Measurements from ENCODE around the gene PIAS1. TPM values are rescaled to one million over a fixed set of nuclear protein-coding genes. Genes with fewer than 3 reads are reported as not detected.
"Not testable (repeated sequence)": the region's sequence is repeated elsewhere in the genome, so short reads cannot be mapped to it uniquely, and the experiment has no call there.

PIAS1 gene
- total RNA-seq, 1 donor from 2014 or later = 16.6 TPM

DNA sequence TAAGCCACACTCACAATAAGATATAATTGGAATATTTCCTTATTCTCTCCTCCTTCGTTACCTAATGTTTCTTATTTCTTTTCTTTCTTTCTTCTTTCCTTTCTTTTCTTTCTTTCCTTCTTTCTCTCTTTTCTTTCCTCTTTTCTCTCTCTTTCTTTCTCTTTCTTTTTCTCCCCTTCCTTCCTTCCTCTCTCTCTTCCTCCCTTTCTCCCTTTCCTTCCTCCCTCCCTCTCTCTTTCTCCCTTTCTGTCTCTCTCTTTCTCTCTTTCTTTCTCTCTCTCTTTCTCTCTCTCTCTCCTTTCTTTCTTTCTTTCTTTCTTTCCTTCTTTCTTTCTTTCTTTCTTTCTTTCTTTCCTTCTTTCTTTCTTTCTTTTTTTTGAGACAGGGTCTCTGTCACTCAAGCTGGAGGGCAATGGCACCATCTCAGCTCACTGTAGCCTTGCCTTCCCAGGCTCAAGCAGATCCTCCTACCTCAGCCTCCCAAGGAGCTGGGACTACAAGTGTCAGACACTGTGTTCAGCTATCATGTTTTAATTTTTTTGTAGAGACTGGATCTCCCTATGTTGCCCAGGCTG is 19.3 kb upstream of the PIAS1 start:
- DNase-seq (ENCODE audit: low read depth) = no peak

DNA sequence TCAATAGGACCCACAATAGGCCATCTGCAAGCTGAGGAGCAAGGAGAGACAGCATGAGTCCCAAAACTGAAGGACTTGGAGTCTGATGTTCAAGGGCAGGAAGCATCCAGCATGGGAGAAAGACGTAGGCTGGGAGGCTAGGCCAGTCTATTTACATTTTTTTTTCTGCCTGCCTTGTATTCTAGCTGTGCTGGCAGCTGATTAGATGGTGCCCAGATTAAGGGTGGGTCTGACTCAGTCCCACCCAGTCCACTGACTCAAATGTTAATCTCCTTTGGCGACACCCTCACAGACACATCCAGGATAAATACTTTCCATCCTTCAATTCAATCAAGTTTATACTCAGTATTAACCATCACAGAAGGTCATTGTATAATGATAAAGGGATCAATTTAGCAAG is 15.9 kb upstream of the PIAS1 start:
- no peak for DNase-seq (ENCODE audit: low read depth)

DNA sequence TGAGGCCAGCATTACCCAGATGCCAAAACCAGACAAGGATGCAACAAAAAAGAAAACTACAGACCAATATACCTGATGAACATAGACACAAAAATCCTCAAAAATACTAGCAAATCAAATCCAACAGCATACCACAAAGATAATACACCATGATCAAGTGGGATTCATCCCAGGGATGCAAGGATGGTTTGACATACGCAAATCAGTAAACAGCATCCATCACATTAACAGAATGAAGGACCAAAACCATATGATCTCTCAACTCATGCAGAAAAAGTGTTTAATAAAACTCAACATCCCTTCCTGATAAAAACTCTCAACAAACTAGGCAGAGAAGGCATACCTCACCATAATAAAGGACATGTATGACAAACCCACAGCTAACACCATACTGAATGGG is 14.0 kb upstream of the PIAS1 start:
- no peak for DNase-seq (ENCODE audit: low read depth)

GRCh38 chr15:68042156-68042854 is 11.8 kb upstream of the PIAS1 start:
- no peak for DNase-seq (ENCODE audit: low read depth)

DNA sequence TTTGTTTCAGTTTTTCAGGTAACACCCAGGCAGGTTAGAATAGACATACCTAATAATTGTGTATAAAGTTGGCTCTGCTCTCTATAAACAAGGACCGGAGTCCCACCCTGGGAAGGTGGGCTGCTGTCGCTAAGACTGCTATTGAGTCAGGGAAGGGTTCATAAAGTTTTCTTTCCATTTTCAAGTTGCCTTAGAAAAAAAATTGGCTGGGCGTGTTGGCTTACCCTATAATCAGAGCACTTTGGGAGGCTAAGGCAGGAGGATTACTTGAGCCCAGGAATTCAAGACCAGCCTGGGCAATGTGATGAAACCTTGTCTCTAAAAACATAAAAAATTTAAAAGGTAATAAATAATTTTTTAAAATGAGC is 11.3 kb upstream of the PIAS1 start:
- no peak for DNase-seq (ENCODE audit: low read depth)

DNA sequence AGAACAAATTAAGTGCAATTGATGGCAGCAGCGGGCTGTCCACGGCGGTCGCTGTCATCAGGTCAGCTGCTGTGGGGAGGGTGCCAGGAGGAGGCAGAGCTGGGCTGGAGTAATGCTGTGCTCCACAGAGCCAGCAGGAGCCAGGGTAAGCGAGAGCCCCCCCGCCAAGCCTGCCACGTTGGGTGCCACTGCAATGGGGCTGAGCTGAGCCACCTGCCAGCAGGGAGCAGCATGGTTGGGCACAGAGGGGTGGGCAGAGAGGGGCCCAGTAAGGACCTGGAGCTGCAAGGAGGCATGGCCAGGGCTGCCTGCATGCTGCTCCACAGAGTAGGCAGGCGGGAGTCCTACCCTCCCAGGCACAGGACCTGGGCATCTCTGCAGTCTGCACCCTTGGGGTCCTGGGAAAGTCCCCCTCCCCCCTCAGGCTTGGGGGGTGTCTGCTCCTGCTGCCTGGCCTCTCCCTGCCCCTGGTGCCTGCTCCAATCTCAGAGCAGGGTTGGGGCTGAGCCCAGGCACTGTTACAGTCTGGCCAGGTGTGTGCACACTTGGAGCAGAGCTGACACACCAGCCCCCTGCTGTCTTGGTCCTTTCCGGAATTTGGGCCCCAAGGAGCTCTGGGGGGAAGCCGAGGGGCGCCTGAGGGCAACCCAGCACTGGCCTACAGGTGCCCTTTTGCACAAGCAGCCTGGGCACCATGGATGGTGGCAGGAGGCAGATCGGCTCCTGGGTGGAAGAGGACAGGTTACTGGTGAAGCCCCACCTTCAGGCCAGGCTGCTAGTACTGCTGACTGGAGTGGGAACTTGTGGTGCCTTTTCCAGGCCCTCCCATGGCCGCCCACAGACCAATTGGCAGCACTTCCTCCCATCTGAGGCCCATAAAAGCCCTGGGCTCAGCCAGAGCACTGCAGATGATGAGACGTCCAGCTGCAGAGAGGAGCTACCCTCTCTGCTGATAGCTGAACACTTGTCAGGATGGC is 8.5 kb upstream of the PIAS1 start:
- DNase-seq (ENCODE audit: low read depth) = no peak

DNA sequence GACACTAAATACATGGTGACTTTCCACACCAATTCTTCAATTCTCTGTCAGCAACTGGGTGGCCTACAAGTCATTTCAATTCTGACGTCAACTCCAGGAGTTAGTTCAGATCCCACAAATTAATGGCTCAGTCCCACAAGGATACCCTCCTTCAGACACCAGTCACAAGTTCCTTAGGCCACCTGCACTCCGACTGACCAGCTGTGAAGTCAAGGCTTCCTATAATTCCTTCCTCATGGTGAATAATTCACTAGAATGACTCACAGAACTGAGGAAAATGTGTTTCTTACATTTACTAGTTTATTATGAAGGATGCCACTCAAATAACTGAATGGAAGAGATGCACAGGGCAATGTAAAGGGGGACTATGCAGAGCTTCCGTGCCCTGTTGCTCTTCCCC is 6.3 kb upstream of the PIAS1 start:
- peak; percentile 83 for DNase-seq (ENCODE audit: low read depth)

GRCh38 chr15:68051109-68051508 is 3.0 kb upstream of the PIAS1 start:
- DNase-seq (ENCODE audit: low read depth) = no peak

DNA sequence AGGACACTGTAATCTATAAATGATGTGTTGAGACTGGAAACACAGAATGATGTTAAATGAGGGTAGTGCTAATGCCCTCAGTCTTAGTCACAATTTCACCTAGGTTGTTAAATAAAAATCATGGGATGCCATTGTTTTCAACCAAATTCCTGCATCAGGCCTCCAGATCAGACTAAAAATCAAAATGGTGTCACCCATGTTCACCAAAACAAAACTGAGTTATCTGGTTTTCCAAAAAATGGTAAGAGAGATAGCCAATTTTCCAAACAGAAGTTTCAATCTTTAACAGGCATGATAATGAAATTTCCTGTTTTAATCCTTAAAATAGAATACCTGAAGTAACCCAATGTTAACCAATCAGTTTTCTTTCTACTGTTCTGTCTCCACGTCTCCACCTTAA is 2.2 kb upstream of the PIAS1 start:
- DNase-seq (ENCODE audit: low read depth) = no peak

DNA sequence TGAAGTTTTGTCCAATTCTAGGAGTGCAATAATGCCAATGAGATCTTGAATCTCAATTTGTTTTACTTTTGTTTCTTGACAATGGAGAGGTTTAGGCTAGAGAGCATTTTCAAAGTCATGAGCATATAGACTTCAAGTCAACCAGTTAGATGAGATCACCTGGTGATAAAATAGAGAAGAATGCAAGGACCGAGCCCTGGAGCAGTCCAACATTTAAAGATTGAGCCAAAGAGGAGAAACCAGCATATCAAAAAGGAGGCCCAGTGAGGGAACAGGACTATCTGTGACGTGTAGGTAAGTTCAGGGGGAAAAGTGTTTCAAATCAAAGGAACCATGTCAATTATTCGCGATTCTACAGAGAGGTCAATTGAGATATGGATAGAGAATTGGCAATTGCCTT is 1.7 kb upstream of the PIAS1 start:
- no peak for DNase-seq (ENCODE audit: low read depth)

GRCh38 chr15:68053001-68053400 is 1.1 kb upstream of the PIAS1 start:
- no peak for DNase-seq (ENCODE audit: low read depth)

DNA sequence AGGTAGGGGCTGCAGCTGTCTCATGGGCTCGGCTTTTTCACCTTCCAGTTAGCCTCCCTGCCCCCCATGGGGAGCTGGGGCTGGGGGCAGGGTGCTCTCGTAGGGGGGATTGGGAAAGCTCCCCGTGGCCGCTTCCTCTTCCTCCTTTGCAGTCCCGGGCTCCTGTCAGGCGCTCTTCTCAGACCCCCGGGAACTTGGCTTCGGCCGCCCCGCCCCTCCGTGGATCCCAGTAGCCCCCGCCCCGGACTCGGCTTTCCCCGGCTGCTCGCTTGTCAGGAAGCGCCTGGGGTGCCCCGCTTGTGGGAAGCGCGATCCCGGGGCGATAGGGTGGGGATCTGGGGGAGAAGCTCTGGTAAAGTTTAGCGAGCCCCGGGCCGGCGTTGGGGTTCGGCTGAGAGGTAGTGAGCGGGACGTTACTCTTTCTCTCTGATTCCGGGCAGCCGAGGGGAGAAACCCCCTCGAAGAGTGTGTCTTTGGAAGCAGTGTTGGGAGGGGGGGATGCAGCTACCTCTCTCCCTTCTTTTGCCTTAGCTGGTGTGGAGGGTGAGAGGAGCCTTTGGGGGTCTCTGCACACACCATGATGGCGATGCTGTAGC is 611 bp downstream of the PIAS1 start:
- no peak for DNase-seq (ENCODE audit: low read depth)

DNA sequence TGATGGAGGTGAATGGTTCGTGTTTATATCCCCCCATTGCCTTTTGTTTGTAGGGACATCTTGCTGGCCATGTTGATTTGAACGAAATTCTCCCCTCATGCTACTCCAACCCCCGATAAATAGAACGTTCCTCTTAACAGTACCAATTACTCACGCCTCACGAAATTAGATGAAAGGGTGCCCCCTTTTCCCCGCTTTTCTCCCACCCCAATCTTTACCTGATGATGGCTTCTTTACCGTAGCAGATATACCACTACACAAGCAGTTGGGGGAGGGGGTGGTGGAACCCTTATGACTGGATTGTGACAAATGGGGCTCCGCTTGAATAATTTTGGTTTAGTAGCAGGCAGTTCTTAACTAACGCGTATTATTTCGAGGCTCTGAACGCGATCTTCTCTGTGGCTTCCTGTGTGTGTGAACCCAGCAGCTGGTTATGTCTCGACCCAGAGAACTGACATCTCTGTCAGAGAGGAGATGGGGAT is 1.1 kb downstream of the PIAS1 start:
- peak; percentile 73 for DNase-seq (ENCODE audit: low read depth)

- DNase-seq (ENCODE audit: low read depth) = no peak
Measured at GRCh38 chr15:68056097-68056865, 2.2 kb downstream of the PIAS1 start.

DNA sequence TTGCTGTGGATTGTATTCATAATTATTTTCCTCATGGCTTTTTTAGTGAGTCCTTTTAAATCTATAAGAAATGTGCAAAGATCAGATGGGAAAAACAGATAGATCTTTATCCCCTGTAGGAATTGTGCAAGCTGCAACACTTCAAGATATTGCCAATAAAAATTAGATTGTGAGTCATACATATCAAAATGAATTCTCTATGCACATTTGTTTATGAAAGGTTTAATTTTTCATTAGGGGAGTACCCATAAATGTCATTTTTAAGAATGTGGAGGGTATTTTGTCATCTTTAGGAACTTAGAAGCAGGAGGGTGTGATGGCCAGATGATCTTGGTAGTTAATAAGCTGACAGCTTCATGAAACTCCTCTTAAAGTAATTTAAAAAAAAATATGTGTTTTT is 2.9 kb downstream of the PIAS1 start:
- DNase-seq (ENCODE audit: low read depth) = no peak

GRCh38 chr15:68057758-68058157 is 3.6 kb downstream of the PIAS1 start:
- no peak for DNase-seq (ENCODE audit: low read depth)

GRCh38 chr15:68058970-68059369 is 4.9 kb downstream of the PIAS1 start:
- not testable (repeated sequence) for DNase-seq (ENCODE audit: low read depth)

DNA sequence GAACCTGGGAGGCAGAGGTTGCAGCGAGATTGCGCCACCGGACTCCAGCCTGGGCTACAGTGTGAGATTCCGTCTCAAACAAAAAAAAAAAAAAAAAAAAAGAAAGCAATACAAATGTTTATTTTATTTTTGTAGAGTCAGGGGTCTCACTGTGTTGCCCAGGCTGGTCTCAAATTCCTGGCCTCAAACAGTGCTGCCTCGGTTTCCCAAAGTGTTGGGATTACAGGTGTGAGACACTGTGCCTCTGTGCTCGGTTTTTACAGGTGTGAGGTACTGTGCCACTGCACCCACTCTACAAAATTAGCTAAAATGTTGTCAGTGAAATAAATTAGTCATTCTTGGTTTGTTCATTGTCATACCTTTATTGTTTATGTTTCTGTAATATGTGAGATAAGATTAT is 5.5 kb downstream of the PIAS1 start:
- no peak for DNase-seq (ENCODE audit: low read depth)

GRCh38 chr15:68061171-68061570 is 7.1 kb downstream of the PIAS1 start:
- no peak for DNase-seq (ENCODE audit: low read depth)

DNA sequence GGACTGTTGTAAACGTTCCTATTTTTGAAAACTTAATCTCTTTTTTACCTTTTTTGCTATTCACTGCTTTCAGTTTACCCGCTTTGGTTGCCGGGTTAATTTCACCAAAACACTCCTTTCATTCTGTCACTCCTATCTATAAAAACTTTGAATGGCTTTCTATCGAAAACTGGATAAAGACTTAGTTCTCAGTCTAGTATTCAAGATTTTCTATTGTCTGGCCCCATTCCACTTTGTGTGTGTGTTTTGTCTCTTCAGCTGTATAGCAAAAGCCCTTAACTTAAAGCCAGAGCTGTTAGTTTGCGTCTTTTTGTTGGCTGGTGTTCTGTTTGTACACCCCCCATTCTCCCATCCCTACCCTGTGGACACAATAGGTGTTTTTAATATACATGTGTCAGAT is 7.5 kb downstream of the PIAS1 start:
- no peak for DNase-seq (ENCODE audit: low read depth)

DNA sequence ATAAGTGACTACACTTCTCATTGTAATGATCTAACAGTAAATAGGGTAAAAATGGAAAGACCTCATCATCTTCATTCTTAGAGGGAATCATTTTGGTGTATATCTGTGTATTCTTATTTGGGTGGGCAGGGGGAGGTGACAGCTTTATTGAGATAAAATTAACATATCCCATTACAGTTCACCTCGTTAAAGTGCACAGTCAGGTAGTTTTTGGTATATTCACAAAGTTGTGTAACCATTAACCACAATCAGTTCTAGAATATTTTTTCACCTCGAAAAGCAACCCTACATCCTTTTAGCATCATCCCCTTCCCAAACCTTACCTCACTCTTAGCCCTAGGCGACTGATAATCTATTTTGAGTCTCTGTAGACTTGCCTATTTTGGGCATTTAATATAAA is 8.1 kb downstream of the PIAS1 start:
- no peak for DNase-seq (ENCODE audit: low read depth)

Measured in renal cortical epithelial cell (primary cell).